DMS 273 (cell line): ENCODE measurements around the gene OR1F1.
"Not testable (repeated sequence)": the region's sequence is repeated elsewhere in the genome, so short reads cannot be mapped to it uniquely, and the experiment has no call there.

ENCODE experiments used
- DNase-seq: peaks from one replicate; lab custom pipeline; 2025; ENCODE audit not compliant: unreplicated experiment; lab: John Stamatoyannopoulos, UW

Gene OR1F1

GRCh38 chr16:3150346-3151218, 37.4 kb upstream of the OR1F1 start:
- peak; percentile 98 for DNase-seq

GRCh38 chr16:3152027-3152276, 36.1 kb upstream of the OR1F1 start:
- no peak for DNase-seq

GRCh38 chr16:3152277-3152990, 35.6 kb upstream of the OR1F1 start:
- DNase-seq, result peak; percentile 98

- DNase-seq, result no peak
These were observed 35.0 kb upstream of the OR1F1 start for GRCh38 chr16:3152991-3153368.

- DNase-seq, result no peak
These were observed 32.8 kb upstream of the OR1F1 start for GRCh38 chr16:3155181-3155580.

- DNase-seq, result no peak
These were observed 32.0 kb upstream of the OR1F1 start for GRCh38 chr16:3155972-3156371.

- peak; percentile 97 for DNase-seq
These were observed 30.6 kb upstream of the OR1F1 start for GRCh38 chr16:3157229-3158025.

GRCh38 chr16:3158026-3158509, 29.9 kb upstream of the OR1F1 start:
- DNase-seq, result peak; percentile 72

GRCh38 chr16:3158510-3159314, 29.3 kb upstream of the OR1F1 start:
- DNase-seq, result peak; percentile 98

GRCh38 chr16:3161235-3162018, 26.6 kb upstream of the OR1F1 start:
- DNase-seq, result peak; percentile 77

- no peak for DNase-seq
These were observed 23.6 kb upstream of the OR1F1 start for GRCh38 chr16:3164121-3164991.

- DNase-seq, result no peak
These were observed 22.7 kb upstream of the OR1F1 start for GRCh38 chr16:3165111-3165822.

- DNase-seq, result no peak
These were observed 21.5 kb upstream of the OR1F1 start for GRCh38 chr16:3166505-3166886.

GRCh38 chr16:3168729-3169128, 19.3 kb upstream of the OR1F1 start:
- not testable (repeated sequence) for DNase-seq

- DNase-seq, result peak; percentile 60
These were observed 17.4 kb upstream of the OR1F1 start for GRCh38 chr16:3170440-3171180.

GRCh38 chr16:3171181-3171854, 16.7 kb upstream of the OR1F1 start:
- peak; percentile 70 for DNase-seq
